Fibroblast of villous mesenchyme (primary cell): ENCODE results near the gene TRIM67. TPM values are rescaled to one million over a fixed set of nuclear protein-coding genes. Genes with fewer than 3 reads are reported as not detected.
A peak's percentile ranks its signal among the peaks of the same experiment; 100 is the strongest.
"Not testable (repeated sequence)": the region's sequence is repeated elsewhere in the genome, so short reads cannot be mapped to it uniquely, and the experiment has no call there.

ENCODE experiments used
- DNase-seq: peaks from one replicate; pipeline ENCODE4 v3.0.0-alpha.2; 2010; ENCODE audit warnings: low read depth
- H3K4me3 ChIP-seq: 2 replicates; pipeline ENCODE4 v1.5.1; 2011; ENCODE audit warnings: low read depth, mild to moderate bottlenecking, low read length
- CTCF ChIP-seq: IDR thresholded peaks from 2 replicates; pipeline ENCODE4 v1.5.1; 2012; ENCODE audit warnings: low read depth, mild to moderate bottlenecking, low read length; ENCODE audit not compliant: insufficient read depth
- total RNA-seq: library from RNA; depleted of rRNA; stranded (reverse); fragments of >200 nt; gene quantifications from 2 replicates; pipeline ENCODE4 v1.2.3, GENCODE V29; 2012

TRIM67 gene
- total RNA-seq, 1 donor: not detected

- H3K4me3 ChIP-seq: no peak overlapping the region
- TF ChIP-seq CTCF: no peak
- no peak for DNase-seq
Measured at GRCh38 chr1:231125972-231126580, 35.8 kb upstream of the TRIM67 start.

GRCh38 chr1:231127106-231127505 lies 34.8 kb upstream of the TRIM67 start:
- not testable (repeated sequence) for DNase-seq, H3K4me3 ChIP-seq

- H3K4me3 ChIP-seq, DNase-seq: not testable (repeated sequence)
Measured at GRCh38 chr1:231128471-231128870, 33.4 kb upstream of the TRIM67 start.

- H3K4me3 ChIP-seq: no peak overlapping the region
- DNase-seq: no peak
- no peak for TF ChIP-seq CTCF
Measured at GRCh38 chr1:231130544-231130943, 31.3 kb upstream of the TRIM67 start.

GRCh38 chr1:231132591-231132990 lies 29.3 kb upstream of the TRIM67 start:
- H3K4me3 ChIP-seq, DNase-seq: not testable (repeated sequence)

- no peak overlapping the region for H3K4me3 ChIP-seq
- DNase-seq: no peak
- no peak for TF ChIP-seq CTCF
Measured at GRCh38 chr1:231134624-231135023, 27.2 kb upstream of the TRIM67 start.

GRCh38 chr1:231138236-231138635 lies 23.6 kb upstream of the TRIM67 start:
- no peak for DNase-seq
- TF ChIP-seq CTCF: no peak
- no peak overlapping the region for H3K4me3 ChIP-seq

- no peak overlapping the region for H3K4me3 ChIP-seq
- TF ChIP-seq CTCF: no peak
- DNase-seq: peak; percentile 41
Measured at GRCh38 chr1:231139125-231139649, 22.7 kb upstream of the TRIM67 start.
